Activated CD8-positive, alpha-beta memory T cell treated with anti-CD3 and anti-CD28 coated beads, Interleukin-2, amount 50 U/mL, for 24 hours (primary cell): ENCODE measurements around the gene CTTN.

Experiments
- DNase-seq: peaks from one replicate; pipeline ENCODE4 v3.0.0-alpha.2; 2020; ENCODE audit errors: extremely low read depth

CTTN gene

GRCh38 chr11:70477176-70477575 is 78.8 kb downstream of the CTTN start:
- no peak for DNase-seq

GRCh38 chr11:70477609-70478008 is 79.3 kb downstream of the CTTN start:
- DNase-seq = no peak

GRCh38 chr11:70478166-70478890 is 80.0 kb downstream of the CTTN start:
- no peak for DNase-seq

GRCh38 chr11:70480711-70481110 is 82.4 kb downstream of the CTTN start:
- no peak for DNase-seq

- DNase-seq = no peak
These were observed 83.5 kb downstream of the CTTN start for GRCh38 chr11:70481625-70482528.

GRCh38 chr11:70482529-70482917 is 84.2 kb downstream of the CTTN start:
- DNase-seq = no peak

GRCh38 chr11:70483077-70483861 is 84.9 kb downstream of the CTTN start:
- no peak for DNase-seq

- no peak for DNase-seq
These were observed 85.6 kb downstream of the CTTN start for GRCh38 chr11:70483917-70484316.

- no peak for DNase-seq
These were observed 87.1 kb downstream of the CTTN start for GRCh38 chr11:70485326-70486025.

GRCh38 chr11:70486026-70486415 is 87.7 kb downstream of the CTTN start:
- DNase-seq = no peak
